ENCODE data around the gene FARS2. TPM values are rescaled to one million over a fixed set of nuclear protein-coding genes. Genes with fewer than 3 reads are reported as not detected.

FARS2 gene
- total and polyA plus RNA-seq, 2 of the 13 experiments (the other 11 are each of a cell fraction or from before 2014, with no cell fraction given), result 15.4 to 26.0 TPM

DNA sequence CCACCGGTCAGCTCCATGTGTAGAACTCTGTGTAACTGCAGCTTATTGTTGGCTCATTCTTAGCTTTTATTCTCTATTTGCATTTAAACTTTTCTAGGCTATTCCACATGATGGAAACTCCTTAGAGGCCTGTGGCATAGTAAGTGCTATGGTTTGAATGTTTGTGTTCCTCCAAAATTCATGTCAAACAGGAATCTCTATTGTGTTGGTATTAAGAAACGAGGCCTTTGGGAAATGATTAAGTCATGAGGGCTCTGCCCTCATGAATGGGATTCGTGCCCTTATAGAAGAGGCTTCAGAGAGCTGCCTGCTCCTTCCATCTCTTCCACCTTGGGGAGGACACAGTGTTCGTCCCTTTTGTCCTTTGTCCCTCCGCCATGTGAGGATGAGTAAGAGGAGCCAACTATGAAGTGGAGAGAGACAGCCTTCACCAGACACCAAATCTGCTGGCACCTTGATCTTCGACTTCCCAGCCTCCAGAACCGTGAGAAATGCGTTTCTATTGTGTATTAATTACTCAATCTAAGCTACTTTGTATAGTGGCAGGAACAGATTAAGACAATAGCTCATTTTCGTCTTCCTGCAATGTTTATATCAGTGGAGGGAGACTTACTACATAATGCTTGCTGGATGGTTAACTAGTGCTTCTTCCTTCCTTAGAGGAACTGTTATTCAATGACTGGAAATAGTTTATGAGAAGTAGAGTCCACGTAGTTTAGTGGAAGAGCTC lies 361.1 kb downstream of the FARS2 start (continued):
- TF ChIP-seq, protein P1, sequence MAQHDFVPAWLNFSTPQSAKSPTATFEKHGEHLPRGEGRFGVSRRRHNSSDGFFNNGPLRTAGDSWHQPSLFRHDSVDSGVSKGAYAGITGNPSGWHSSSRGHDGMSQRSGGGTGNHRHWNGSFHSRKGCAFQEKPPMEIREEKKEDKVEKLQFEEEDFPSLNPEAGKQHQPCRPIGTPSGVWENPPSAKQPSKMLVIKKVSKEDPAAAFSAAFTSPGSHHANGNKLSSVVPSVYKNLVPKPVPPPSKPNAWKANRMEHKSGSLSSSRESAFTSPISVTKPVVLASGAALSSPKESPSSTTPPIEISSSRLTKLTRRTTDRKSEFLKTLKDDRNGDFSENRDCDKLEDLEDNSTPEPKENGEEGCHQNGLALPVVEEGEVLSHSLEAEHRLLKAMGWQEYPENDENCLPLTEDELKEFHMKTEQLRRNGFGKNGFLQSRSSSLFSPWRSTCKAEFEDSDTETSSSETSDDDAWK (CRISPR knock-in tag; IDR thresholded peaks at IDR 0.05), result no peak
- TF ChIP-seq ZNF816 (CRISPR knock-in tag; IDR thresholded peaks at IDR 0.05; ENCODE audit: borderline replicate concordance), result no peak

DNA sequence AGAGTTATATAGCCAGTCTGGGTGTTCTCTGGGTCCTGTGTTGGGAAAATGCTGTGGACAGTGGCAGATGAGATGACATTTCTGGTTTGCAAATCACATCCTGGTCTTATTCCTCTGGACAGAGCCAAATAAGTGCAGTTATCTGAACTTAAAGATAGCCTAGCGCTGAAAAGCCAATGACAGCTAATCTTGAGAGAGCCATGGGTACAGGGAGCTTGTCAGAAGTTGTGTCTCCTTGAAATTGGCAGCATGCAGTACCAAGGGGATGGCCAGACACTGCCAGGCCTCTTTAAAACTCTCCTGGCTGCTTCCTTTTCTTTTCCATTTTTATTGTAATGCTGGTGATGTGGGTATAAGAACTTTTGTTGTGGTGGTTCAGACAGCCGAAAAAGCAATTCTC lies 362.5 kb downstream of the FARS2 start:
- no peak overlapping the region for H3K9ac ChIP-seq (ENCODE audit: insufficient read depth, low read depth, low read length)
- CTCF ChIA-PET (ENCODE audit: low intra/inter-chr PET ratio, low total read pairs), result no interaction called here
- H3K36me3 ChIP-seq (replicated peaks in 1 of 2; ENCODE audit: control insufficient read depth in 1 of 2, insufficient read depth in 2 of 2, low read length in 2 of 2), result no peaks in the 10 kb centered on the region
- H2AFZ ChIP-seq (ENCODE audit: low read length), result no peak overlapping the region
- POLR2A ChIA-PET, result no interaction called here
- H3K27me3 ChIP-seq (ENCODE audit: control insufficient read depth in 1 of 2, insufficient read depth in 2 of 2, low read length in 2 of 2), result no peaks in the 10 kb centered on the region
- H3K4me1 ChIP-seq (ENCODE audit: insufficient read depth, low read length), result no peaks in the 10 kb centered on the region
- TF ChIP-seq TAF1 (CRISPR knock-in tag; IDR thresholded peaks at IDR 0.05), result no peak
- TF ChIP-seq, protein P2, sequence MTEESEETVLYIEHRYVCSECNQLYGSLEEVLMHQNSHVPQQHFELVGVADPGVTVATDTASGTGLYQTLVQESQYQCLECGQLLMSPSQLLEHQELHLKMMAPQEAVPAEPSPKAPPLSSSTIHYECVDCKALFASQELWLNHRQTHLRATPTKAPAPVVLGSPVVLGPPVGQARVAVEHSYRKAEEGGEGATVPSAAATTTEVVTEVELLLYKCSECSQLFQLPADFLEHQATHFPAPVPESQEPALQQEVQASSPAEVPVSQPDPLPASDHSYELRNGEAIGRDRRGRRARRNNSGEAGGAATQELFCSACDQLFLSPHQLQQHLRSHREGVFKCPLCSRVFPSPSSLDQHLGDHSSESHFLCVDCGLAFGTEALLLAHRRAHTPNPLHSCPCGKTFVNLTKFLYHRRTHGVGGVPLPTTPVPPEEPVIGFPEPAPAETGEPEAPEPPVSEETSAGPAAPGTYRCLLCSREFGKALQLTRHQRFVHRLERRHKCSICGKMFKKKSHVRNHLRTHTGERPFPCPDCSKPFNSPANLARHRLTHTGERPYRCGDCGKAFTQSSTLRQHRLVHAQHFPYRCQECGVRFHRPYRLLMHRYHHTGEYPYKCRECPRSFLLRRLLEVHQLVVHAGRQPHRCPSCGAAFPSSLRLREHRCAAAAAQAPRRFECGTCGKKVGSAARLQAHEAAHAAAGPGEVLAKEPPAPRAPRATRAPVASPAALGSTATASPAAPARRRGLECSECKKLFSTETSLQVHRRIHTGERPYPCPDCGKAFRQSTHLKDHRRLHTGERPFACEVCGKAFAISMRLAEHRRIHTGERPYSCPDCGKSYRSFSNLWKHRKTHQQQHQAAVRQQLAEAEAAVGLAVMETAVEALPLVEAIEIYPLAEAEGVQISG (CRISPR knock-in tag; IDR thresholded peaks at IDR 0.05), result no peak
- no peak for DNase-seq (ENCODE audit: low spot score)
- no peak for FAIRE-seq
- H3K4me2 ChIP-seq (ENCODE audit: low read depth, low read length), result no peak overlapping the region
- no peak overlapping the region for H3K27ac ChIP-seq (ENCODE audit: extremely low read length, insufficient read depth, low read length)
- H3K79me2 ChIP-seq (ENCODE audit: insufficient read depth, low read length), result no peaks in the 10 kb centered on the region
- intact Hi-C loops (cut with micrococcal nuclease; ENCODE audit: unreplicated experiment) (no loop called here), in situ Hi-C loops (cut with HindIII; ENCODE audit: extremely low pct_ligation_motif_present, low pct_unique_long_range_greater_than_20kb) (no loop called here)
- H3K9me3 ChIP-seq (ENCODE audit: low read length), result no peaks in the 10 kb centered on the region
- H3K4me3 ChIP-seq (replicated peaks in 1 of 3; ENCODE audit: insufficient read depth in 1 of 3, low read depth in 2 of 3, low read length in 3 of 3), result no peak overlapping the region
- WGBS (ENCODE audit: low lambda C conversion rate), result 94% methylated on average over 2 of the region's 2 CpGs
- no peaks in the 10 kb centered on the region for H4K20me1 ChIP-seq (ENCODE audit: insufficient read depth, low read length)
- no TSS peak for BruUV-seq (replicated peaks)
- no peak for ATAC-seq

All from HepG2 (cell line).